ENCODE results near the gene MRPS5.

- TF ChIP-seq CTCF (IDR thresholded peaks at IDR 0.05) = no peak
- no peak for TF ChIP-seq POLR2A (IDR thresholded peaks at IDR 0.05)
- no peak for TF ChIP-seq POLR2AphosphoS5 (IDR thresholded peaks at IDR 0.05)
Measured at GRCh38 chr2:95061601-95062183, 59.9 kb downstream of the MRPS5 start.

Data from breast epithelium (tissue), 3 donors.